ENCODE data around the gene CPEB1.
"Not testable (repeated sequence)": the region's sequence is repeated elsewhere in the genome, so short reads cannot be mapped to it uniquely, and the experiment has no call there.

CPEB1 gene

GRCh38 chr15:82649226-82649999, 2.2 kb upstream of the CPEB1 start:
- DNase-seq (ENCODE audit: low read depth in 2 of 2) = no peak

DNA sequence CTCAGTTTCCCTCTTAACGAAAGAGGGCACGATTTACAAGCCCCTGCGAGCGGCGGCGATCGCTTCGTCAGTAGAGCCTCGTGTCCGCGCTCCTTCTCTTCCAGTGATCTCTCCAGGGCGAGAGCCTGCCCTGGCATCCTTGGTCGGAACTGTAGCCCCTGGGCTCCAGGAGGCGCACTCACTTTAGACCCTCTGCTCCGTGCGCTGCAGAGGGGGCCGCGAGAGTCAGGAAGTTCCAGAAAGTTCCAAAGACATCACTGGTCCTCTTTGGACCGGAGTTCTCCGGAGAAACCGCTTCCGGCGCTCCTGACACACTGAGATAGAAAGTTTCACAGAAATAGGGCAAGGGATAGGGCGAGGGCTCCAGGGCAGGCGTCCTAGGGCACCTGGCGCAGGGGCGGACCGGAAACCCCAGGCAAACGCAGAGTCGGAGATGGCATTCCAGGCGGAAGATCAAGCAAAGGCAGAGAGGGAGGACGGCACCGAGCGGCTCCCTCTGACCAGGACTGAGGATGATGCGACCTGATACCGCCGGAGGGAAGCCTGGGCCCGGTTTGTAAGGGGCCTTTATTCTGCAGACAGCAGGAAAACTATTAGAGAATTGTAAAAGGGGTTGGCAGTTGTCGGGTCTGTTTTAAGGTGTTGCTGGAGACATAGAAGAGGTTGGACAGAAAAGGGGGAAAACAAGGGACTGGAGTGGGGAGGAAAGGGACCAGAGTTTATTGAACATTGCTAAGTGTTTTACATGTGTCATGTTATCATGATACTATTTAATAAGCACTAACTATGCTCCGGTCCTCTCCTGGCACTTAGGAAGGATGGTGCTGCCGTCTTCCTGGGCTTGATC, 1.3 kb upstream of the CPEB1 start:
- no peak for DNase-seq (ENCODE audit: low read depth in 2 of 2)

DNA sequence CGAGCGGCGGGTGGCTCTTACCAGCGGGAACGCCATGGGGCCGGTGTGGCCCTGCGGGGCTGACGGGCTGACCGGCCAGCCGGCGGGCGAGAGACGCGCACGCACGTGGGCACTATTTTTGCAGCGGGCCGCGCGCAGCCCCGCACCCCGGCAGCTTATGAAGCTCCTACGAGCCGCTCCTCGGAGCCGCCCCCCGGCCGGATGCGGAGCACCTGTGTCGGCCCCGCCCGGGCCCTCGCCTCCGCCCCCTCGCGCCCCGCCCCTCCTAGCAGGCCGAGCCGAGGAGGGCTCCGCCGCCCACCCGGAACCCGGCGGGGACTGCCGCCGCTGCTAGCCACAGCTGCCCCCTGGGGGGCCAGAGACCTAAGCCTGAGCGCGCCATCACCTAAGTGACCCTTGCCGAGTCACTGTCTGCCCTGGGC, 683 bp upstream of the CPEB1 start:
- DNase-seq (ENCODE audit: low read depth in 2 of 2) = peak in 1 of 2 donors; percentile 14

DNA sequence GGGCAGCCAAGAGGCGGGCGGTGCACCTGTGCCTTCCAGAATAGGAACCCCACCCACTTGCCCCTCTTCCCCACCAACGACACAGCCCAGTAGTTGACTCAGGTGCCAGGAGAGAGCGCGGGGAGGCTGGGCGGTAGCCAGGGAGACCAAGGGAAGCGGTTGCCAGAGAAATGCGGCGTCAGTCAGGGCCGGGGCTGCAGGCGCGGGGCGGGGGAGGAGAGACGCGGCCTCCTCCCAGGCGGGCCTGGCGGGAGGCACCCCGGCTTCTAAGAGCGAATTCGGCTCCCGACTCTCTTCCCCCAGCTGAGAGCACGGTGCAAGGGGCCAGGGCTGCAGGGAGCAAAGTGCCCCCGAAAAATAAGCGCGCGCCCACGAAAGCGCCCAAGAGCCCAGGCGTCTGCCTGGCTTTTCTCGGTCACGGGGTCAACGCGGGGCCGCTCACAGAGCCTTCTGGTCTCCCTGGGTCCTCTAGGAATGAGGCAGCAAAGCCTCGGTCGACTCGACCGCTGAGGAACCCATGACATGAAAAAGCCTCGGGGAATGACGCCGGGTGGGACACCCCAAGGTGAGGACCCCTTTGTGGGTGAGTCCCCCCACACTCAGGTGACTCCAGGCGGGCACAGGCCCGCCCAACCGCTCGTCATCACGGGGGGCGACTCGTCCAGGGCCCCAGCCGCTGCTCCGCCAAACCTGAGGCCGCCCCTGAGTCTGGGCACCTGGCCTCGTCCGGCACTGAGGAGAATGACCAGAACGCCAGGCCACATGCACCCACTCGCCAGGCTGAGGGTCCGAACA, 716 bp downstream of the CPEB1 start:
- no peak for DNase-seq (ENCODE audit: low read depth in 2 of 2)

GRCh38 chr15:82644967-82645852, 2.0 kb downstream of the CPEB1 start:
- DNase-seq (ENCODE audit: low read depth in 2 of 2) = not testable (repeated sequence)

DNA sequence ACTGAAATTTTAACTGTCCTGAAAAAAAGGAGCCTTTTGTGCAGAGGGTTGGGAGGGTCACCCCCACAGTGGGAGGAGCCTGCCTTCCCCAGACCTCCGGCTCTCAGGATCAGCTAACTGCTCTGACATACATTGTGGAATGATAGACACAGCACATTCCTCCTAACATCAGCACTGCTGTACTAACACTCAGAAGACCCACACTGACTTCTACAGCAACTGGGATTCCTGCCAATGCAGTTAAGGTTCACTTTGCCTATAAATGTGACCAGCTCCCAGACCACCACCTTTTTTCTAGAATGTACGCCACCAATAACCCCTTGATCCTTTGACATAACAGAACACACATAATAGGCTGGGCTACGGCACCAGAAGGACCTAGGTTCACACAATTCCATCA, 3.2 kb downstream of the CPEB1 start:
- no peak for DNase-seq (ENCODE audit: low read depth in 2 of 2)

- DNase-seq (ENCODE audit: low read depth in 2 of 2) = no peak
Measured at GRCh38 chr15:82642656-82643055, 4.5 kb downstream of the CPEB1 start.

GRCh38 chr15:82641129-82641798, 5.9 kb downstream of the CPEB1 start:
- DNase-seq (ENCODE audit: low read depth in 2 of 2) = no peak

GRCh38 chr15:82640672-82641071, 6.5 kb downstream of the CPEB1 start:
- no peak for DNase-seq (ENCODE audit: low read depth in 2 of 2)

GRCh38 chr15:82635798-82636197, 11.4 kb downstream of the CPEB1 start:
- DNase-seq (ENCODE audit: low read depth in 2 of 2) = no peak

GRCh38 chr15:82630033-82630432, 17.1 kb downstream of the CPEB1 start:
- DNase-seq (ENCODE audit: low read depth in 2 of 2) = no peak

DNA sequence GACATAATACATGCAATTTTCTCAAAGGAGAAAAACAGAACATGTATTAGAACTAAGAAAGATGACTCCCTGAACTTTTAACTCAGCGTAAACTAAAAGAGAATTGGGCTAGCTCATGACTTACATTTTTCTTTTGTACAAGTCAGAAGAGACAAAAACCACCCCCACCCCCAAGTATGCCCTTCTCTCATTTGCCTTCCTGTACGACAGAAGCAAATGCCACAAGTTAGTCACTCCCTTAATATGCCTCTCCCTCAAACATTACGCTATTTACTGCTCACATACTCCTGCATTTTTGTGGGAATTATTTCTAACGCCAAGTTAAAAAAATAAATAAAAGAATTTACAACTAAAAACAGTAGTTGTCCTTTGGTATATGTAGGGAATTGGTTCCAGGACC, 22.0 kb downstream of the CPEB1 start:
- no peak for DNase-seq (ENCODE audit: low read depth in 2 of 2)

GRCh38 chr15:82624438-82624837, 22.7 kb downstream of the CPEB1 start:
- no peak for DNase-seq (ENCODE audit: low read depth in 2 of 2)

GRCh38 chr15:82624008-82624407, 23.2 kb downstream of the CPEB1 start:
- DNase-seq (ENCODE audit: low read depth in 2 of 2) = no peak

DNA sequence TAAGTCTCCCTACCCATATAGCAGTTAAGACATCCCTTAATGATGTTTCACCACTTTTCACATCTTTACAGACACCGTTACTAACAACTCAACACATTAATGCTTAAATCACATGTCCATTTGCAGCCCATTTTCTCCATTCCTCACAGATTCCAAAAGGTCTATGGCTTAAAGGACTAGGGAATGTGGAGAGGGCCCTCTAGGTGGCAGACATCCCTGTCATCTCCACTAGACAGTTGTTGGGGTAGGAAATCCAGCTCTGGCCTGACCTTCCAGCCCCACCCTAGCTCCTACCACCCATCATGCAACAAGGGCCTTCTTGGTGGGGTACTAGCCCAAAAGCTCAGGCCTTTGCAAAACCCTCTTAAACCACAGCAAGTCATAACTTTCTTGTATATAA, 25.2 kb downstream of the CPEB1 start:
- no peak for DNase-seq (ENCODE audit: low read depth in 2 of 2)

GRCh38 chr15:82613747-82614146, 33.4 kb downstream of the CPEB1 start:
- no peak for DNase-seq (ENCODE audit: low read depth in 2 of 2)

DNA sequence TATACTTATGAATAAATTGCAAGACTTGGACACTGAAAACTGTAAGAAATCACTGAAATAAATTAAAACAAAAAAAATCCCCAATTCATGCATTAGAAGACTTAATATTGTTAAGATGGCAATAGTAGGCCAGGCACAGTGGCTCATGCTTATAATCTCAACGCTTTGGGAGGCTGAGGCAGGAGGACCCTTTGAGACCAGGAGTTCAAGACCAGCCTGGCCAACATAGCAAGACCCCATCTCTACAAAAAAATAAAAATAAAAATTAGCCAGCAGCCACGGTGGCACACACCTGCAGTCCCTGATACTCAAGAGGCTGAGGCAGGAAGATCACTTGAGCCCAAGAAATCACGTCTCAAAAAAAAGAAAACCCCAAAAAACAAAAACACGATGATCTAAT, 35.8 kb downstream of the CPEB1 start:
- DNase-seq (ENCODE audit: low read depth in 2 of 2) = no peak

- DNase-seq (ENCODE audit: low read depth in 2 of 2) = no peak
Measured at GRCh38 chr15:82602195-82602594, 45.0 kb downstream of the CPEB1 start.

DNA sequence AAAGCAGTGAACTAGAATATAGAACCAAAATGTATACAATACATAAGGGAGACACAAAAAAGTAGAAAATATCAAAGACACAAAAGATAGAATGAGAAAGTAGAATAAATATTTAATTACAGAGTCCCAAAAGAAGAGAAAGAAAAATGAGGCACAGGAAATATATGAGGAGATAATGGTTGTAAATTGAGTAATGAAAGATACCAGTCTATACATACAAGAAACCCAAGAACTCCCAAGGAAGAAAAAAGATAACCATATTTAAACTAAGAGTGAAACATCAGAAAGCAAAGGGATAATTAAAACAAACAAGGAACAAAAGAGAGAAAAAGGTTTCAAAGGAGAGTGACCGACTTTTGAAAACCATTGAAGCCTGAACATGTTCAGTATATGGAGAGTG, 47.3 kb downstream of the CPEB1 start:
- no peak for DNase-seq (ENCODE audit: low read depth in 2 of 2)

DNA sequence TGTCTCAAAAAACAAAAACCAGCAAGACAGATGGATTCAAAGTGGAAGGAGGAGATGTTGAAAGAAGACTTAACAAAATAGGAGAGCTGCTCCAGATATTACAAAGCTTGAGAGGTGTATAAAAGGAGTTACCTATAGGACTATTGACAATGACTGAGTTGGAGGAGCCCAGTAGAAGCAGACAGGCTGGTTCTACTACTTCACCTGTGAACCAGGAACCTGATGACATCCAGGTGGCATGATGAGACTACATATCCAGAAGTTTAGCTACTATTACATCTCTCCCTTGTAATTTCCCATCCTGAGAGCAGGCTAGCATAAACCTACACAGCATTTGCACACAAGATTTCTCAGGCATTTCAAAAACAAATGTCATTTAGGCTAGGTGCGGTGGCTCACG, 49.3 kb downstream of the CPEB1 start:
- DNase-seq (ENCODE audit: low read depth in 2 of 2) = no peak

DNA sequence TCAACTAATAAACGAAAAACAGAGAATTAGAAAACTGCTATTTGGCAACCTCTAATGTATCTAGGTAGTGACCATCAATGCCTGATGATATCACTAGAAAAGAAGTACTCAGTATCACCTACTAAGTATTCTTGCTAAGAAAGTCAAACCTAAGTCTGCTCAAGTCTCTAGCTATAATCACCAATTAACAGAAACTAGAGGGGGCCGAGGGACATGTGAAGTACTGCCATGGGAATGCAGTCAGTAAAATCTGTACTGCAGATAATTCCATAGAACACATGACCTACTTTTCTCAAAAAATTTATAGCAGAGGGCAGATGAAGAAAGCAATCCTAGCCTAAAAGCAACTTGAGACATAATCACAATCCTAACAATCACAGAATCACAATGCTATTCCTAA, 51.4 kb downstream of the CPEB1 start:
- DNase-seq (ENCODE audit: low read depth in 2 of 2) = no peak

Measured in stimulated activated CD4-positive, alpha-beta T cell treated with anti-CD3 and anti-CD28 coated beads, Interleukin-1b, Interleukin-23, amount 100 ng/mL, for 1 hour (primary cell).